Endothelial cell of umbilical vein (primary cell): ENCODE measurements around the gene MINDY2.

Source experiments
- CTCF ChIP-seq, 2 donors: IDR thresholded peaks; 1 replicate in 1 of 2; 2 replicates in 1 of 2; pipeline ENCODE4 v1.5.1; 2011; ENCODE audit warnings: low read length in 2 of 2, mild to moderate bottlenecking in 2 of 2, moderate library complexity in 2 of 2, control low read depth in 1 of 2, inconsistent platforms in 1 of 2, low read depth in 1 of 2; ENCODE audit not compliant: insufficient read depth in 1 of 2; ENCODE audit errors: extremely low read depth in 1 of 2
- EZH2 ChIP-seq: IDR thresholded peaks from 2 replicates; pipeline ENCODE4 v1.6.1; 2012; ENCODE audit warnings: borderline replicate concordance, low read depth, mild to moderate bottlenecking, moderate library complexity, low read length, inconsistent platforms; ENCODE audit not compliant: severe bottlenecking
- GATA2 ChIP-seq: IDR thresholded peaks from 2 replicates; pipeline ENCODE4 v1.7.0; 2011; ENCODE audit warnings: low read depth, mild to moderate bottlenecking, moderate library complexity, mixed read lengths, low read length; ENCODE audit not compliant: insufficient read length, insufficient read depth
- JUN ChIP-seq: IDR thresholded peaks from 2 replicates; pipeline ENCODE4 v1.6.1; 2011; ENCODE audit warnings: borderline replicate concordance, low read depth; ENCODE audit not compliant: insufficient read length, insufficient read depth
- MAX ChIP-seq: IDR thresholded peaks from 2 replicates; pipeline ENCODE4 v1.6.1; 2011; ENCODE audit not compliant: insufficient read depth, insufficient read length
- MYC ChIP-seq: IDR thresholded peaks from one replicate; pipeline ENCODE4 v1.6.1; 2011; ENCODE audit warnings: mild to moderate bottlenecking, low read depth, low read length
- POLR2A ChIP-seq: IDR thresholded peaks from 2 replicates; pipeline ENCODE4 v1.6.1; 2012; ENCODE audit warnings: low read depth, mild to moderate bottlenecking, control low read depth, low read length
- POLR2AphosphoS5 ChIP-seq: IDR thresholded peaks from 2 replicates; pipeline ENCODE4 v1.6.1; 2012; ENCODE audit warnings: low read depth, mild to moderate bottlenecking, control low read depth, low read length, moderate library complexity; ENCODE audit not compliant: insufficient read depth

GRCh38 chr15:58867926-58868325, 96.8 kb downstream of the MINDY2 start:
- TF ChIP-seq MAX (no peak), CTCF (IDR thresholded peaks at IDR 0.05; ENCODE audit: extremely low read depth in 1 of 2, insufficient read depth in 1 of 2, low read depth in 1 of 2, low read length in 2 of 2) (no peak), POLR2A (no peak), POLR2AphosphoS5 (no peak), EZH2 (no peak), GATA2 (no peak), JUN (no peak), MYC (no peak)
